Measurements from ENCODE around the gene ZNF423.

GRCh38 chr16:49567950-49568349, 288.0 kb downstream of the ZNF423 start:
- TF ChIP-seq CTCF (IDR thresholded peaks at IDR 0.05) (no peak), POLR2A (IDR thresholded peaks at IDR 0.05) (no peak)

Measured in right lobe of liver (tissue), 4 donors.